Fibroblast of lung (primary cell): ENCODE data around the gene FCRL2. TPM values are rescaled to one million over a fixed set of nuclear protein-coding genes. Genes with fewer than 3 reads are reported as not detected.

ENCODE experiments used
- DNase-seq, 2 donors: peaks; one replicate each; pipeline versions ENCODE4 v3.0.0 to v3.0.0-alpha.2; 2010; ENCODE audit warnings: low read depth in 2 of 2
- H2AFZ ChIP-seq: 2 replicates; pipeline ENCODE4 v1.5.1; 2012; ENCODE audit warnings: low read length, control low read depth, inconsistent platforms
- H3K27ac ChIP-seq: 2 replicates; pipeline ENCODE4 v1.5.1; 2011; ENCODE audit warnings: low read length, control low read depth; ENCODE audit not compliant: insufficient read depth
- H3K27me3 ChIP-seq: 2 replicates; pipeline ENCODE4 v1.5.1; 2011; ENCODE audit warnings: mild to moderate bottlenecking, low read length; ENCODE audit not compliant: control insufficient read depth, insufficient read depth
- H3K36me3 ChIP-seq: 2 replicates; pipeline ENCODE4 v1.5.1; 2011; ENCODE audit warnings: low read length; ENCODE audit not compliant: control insufficient read depth, insufficient read depth
- H3K4me1 ChIP-seq: 2 replicates; pipeline ENCODE4 v1.5.1; 2011; ENCODE audit warnings: low read length; ENCODE audit not compliant: control insufficient read depth, insufficient read depth; ENCODE audit errors: extremely low read depth
- H3K4me2 ChIP-seq: 2 replicates; pipeline ENCODE4 v1.5.1; 2011; ENCODE audit warnings: low read length, control low read depth; ENCODE audit not compliant: insufficient read depth; ENCODE audit errors: extremely low read depth
- H3K4me3 ChIP-seq, 4 experiments: fragments of 200-600 bp in 1 of 4; sonication (generic) in 1 of 4; replicated peaks in 1 of 4; 2 replicates each; pipeline ENCODE4 v1.5.1; 2011 to 2016; ENCODE audit warnings: low read length in 4 of 4, low read depth in 3 of 4, mild to moderate bottlenecking in 3 of 4, control low read depth in 2 of 4, inconsistent platforms in 1 of 4, mixed read lengths in 1 of 4; ENCODE audit not compliant: insufficient read depth in 1 of 4; ENCODE audit errors: control extremely low read depth in 1 of 4
- H3K79me2 ChIP-seq: 2 replicates; pipeline ENCODE4 v1.5.1; 2012; ENCODE audit warnings: mild to moderate bottlenecking, low read length, inconsistent platforms; ENCODE audit not compliant: control insufficient read depth, insufficient read depth
- H3K9ac ChIP-seq: 2 replicates; pipeline ENCODE4 v1.5.1; 2011; ENCODE audit warnings: mild to moderate bottlenecking, low read length, control low read depth; ENCODE audit not compliant: insufficient read depth
- H3K9me3 ChIP-seq: 2 replicates; pipeline ENCODE4 v1.5.1; 2012; ENCODE audit warnings: low read depth, low read length; ENCODE audit not compliant: control insufficient read depth, insufficient read depth
- H4K20me1 ChIP-seq: 2 replicates; pipeline ENCODE4 v1.5.1; 2011; ENCODE audit warnings: low read length; ENCODE audit not compliant: control insufficient read depth, insufficient read depth; ENCODE audit errors: extremely low read depth
- CTCF ChIP-seq, 2 donors: IDR thresholded peaks in 1 of 2; conservative IDR thresholded peaks in 1 of 2; 1 replicate in 1 of 2; 2 replicates in 1 of 2; pipeline ENCODE4 v1.5.1; 2011 to 2012; ENCODE audit warnings: low read length in 2 of 2, control low read depth in 1 of 2, inconsistent platforms in 1 of 2, low read depth in 1 of 2, mild to moderate bottlenecking in 1 of 2
- EZH2 ChIP-seq: IDR thresholded peaks from 2 replicates; pipeline ENCODE4 v1.5.1; 2012; ENCODE audit warnings: low read length, control low read depth, mild to moderate bottlenecking; ENCODE audit errors: missing control alignments
- polyA plus RNA-seq, 2 donors: library from polyadenylated mRNA; depleted of rRNA in 1 of 2; stranded (reverse) in 1 of 2; unstranded in 1 of 2; fragments of >200 nt; gene quantifications; 2 replicates each; pipeline ENCODE4 v1.2.1, GENCODE V29; 2011 to 2012; ENCODE audit warnings: missing spikeins in 1 of 2
- total RNA-seq: library from RNA; depleted of rRNA; stranded (reverse); fragments of >200 nt; gene quantifications from 2 replicates; pipeline ENCODE4 v1.2.1, GENCODE V29; 2014

Gene FCRL2
- total and polyA plus RNA-seq, 2 donors (not counting 1 experiment from before 2014, with no cell fraction given): not detected

DNA sequence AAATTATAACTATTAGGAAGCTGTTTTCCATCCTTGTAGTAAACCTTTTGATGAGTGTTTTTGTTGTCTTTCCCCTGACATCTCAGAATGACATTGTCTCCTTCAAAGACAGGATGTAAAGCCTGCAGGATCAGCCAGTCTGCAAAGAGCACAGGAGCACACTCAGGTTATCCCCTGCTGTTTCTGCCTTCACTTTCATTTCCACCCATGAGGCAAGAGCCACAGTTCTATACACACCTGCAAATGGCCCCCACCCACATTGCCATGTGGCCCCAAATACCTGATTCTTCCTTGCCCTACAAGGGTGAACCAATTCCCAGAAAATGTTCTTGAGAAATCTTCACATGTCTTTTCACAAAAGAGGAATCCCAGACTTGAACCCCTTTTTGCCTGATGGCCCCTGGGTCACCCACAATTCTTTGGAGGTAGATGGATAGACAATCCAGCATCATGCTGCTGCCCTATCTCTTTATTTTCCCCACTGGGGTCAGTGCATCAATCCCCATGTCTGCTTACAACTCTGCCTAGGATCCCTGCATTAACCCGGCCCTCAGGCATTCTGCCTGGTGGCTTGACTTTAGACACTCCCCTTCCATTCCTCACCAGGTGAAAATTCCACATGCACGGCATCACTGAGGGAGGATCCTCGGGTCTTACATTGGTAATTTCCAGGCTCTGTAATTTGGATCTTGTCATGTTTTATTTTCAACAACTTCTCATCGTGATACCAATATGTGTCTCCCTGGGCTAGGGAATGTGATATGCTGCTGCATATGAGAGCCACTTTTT lies 79.0 kb downstream of the FCRL2 start:
- Histone ChIP-seq H3K27ac (no peak overlapping the region), H3K4me1 (no peaks in the 10 kb centered on the region), H3K9ac (no peak overlapping the region), H3K9me3 (no peaks in the 10 kb centered on the region), H4K20me1 (no peaks in the 10 kb centered on the region), H3K27me3 (no peaks in the 10 kb centered on the region), H3K4me3 (no peak overlapping the region), H3K79me2 (no peaks in the 10 kb centered on the region), H3K36me3 (no peaks in the 10 kb centered on the region), H3K4me2 (no peak overlapping the region), H2AFZ (no peak overlapping the region)
- TF ChIP-seq EZH2 (no peak), CTCF (conservative IDR thresholded peaks at IDR 0.05 in 1 of 2, IDR thresholded peaks at IDR 0.05 in 1 of 2; ENCODE audit: low read depth in 1 of 2, low read length in 2 of 2) (no peak)
- DNase-seq: no peak

DNA sequence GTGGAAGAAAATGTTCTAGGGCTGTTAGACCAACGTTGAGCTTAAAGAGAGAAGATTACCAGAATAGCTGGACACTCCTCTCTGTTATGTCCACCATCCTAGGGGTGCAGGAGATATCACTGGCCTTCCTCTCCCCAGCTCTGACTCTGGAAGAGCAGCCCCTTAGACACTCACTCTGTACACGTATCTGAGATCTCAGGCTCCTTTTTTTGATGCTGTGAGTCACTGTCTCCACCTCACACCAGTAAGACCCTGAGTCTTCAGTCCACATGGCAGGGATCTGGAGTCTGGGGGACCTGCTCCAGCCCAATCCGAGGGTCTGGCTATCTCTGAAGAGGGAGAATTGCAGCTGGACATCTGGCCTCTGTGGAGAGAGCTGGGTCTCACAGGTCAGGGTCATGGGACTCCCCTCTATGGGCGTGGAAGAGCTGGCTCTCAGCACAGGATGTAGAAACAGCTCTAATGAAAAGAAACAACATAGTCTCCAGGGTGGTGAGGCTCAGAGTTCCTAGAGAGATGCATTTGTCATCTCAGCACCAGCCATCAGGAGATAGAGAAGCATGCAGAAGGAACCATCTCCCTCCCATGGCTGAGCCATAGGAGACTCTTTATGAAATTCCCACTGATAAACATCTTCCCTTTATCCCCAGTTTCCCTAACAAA lies 79.8 kb downstream of the FCRL2 start:
- H4K20me1 ChIP-seq: no peaks in the 10 kb centered on the region
- H3K79me2 ChIP-seq: no peaks in the 10 kb centered on the region
- H2AFZ ChIP-seq: no peak overlapping the region
- TF ChIP-seq EZH2 (no peak), CTCF (conservative IDR thresholded peaks at IDR 0.05 in 1 of 2, IDR thresholded peaks at IDR 0.05 in 1 of 2; ENCODE audit: low read depth in 1 of 2, low read length in 2 of 2) (no peak)
- no peak overlapping the region for H3K9ac ChIP-seq
- H3K27me3 ChIP-seq: no peaks in the 10 kb centered on the region
- no peak overlapping the region for H3K4me2 ChIP-seq
- no peaks in the 10 kb centered on the region for H3K9me3 ChIP-seq
- no peak overlapping the region for H3K27ac ChIP-seq
- H3K4me1 ChIP-seq: no peaks in the 10 kb centered on the region
- H3K36me3 ChIP-seq: no peaks in the 10 kb centered on the region
- no peak overlapping the region for H3K4me3 ChIP-seq
- DNase-seq: no peak

Other genes starting within 250 kb of the FCRL2 start
- gene FCRL5, start 224.6 kb downstream of the FCRL2 start, total RNA-seq: not detected in 2 replicates
- 0.05 TPM in 1 of 2 replicates, not detected in the other for gene FCRL5, start 224.6 kb downstream of the FCRL2 start, polyA plus RNA-seq
- gene FCRL4, start 179.0 kb downstream of the FCRL2 start, total RNA-seq: not detected in 2 replicates
- gene FCRL4, start 179.0 kb downstream of the FCRL2 start, polyA plus RNA-seq: not detected in 2 replicates
- not detected in 2 replicates for gene FCRL3, start 76.4 kb downstream of the FCRL2 start, total RNA-seq
- gene FCRL3, start 76.4 kb downstream of the FCRL2 start, polyA plus RNA-seq: not detected in 2 replicates
- gene FCRL1, start 43.0 kb upstream of the FCRL2 start, total RNA-seq: not detected in 2 replicates
- not detected in 2 replicates for gene FCRL1, start 43.0 kb upstream of the FCRL2 start, polyA plus RNA-seq
- gene CD5L, start 64.7 kb upstream of the FCRL2 start, total RNA-seq: not detected in 2 replicates
- not detected in 2 replicates for gene CD5L, start 64.7 kb upstream of the FCRL2 start, polyA plus RNA-seq
- gene KIRREL1, start 216.5 kb upstream of the FCRL2 start, total RNA-seq: 83.0 and 123 TPM in 2 replicates
- 42.2 and 55.5 TPM in 2 replicates for gene KIRREL1, start 216.5 kb upstream of the FCRL2 start, polyA plus RNA-seq